Measurements from ENCODE around the gene MCTS1. TPM values are rescaled to one million over a fixed set of nuclear protein-coding genes. Genes with fewer than 3 reads are reported as not detected.

The MCTS1 gene
- total RNA-seq = 10 to 100 TPM in 2 of 4 donors, 1 to 10 TPM in 1, under 1 TPM in 1; 0.80 to 21.8 (median 10.4) TPM

- no peak for TF ChIP-seq CTCF (IDR thresholded peaks at IDR 0.05)
- peak; percentile 59 to 77 (median 68) for TF ChIP-seq POLR2AphosphoS5 (IDR thresholded peaks at IDR 0.05)
- TF ChIP-seq EP300 (IDR thresholded peaks at IDR 0.05; ENCODE audit: low read depth) = peak; percentile 37
- peak; percentile 58 for TF ChIP-seq POLR2A (IDR thresholded peaks at IDR 0.05)
- H3K27ac ChIP-seq = peak within 1 kb of the TSS; percentile 80 to 95 (median 94)
- DNase-seq = peak; percentile 89
- in situ Hi-C loops (cut with MboI; ENCODE audit: low pct_ligation_motif_present in 1 of 4, low pct_unique_long_range_greater_than_20kb in 1 of 4, low sequenced_read_pairs in 3 of 4) = no loop called here
- peak within 1 kb of the TSS; percentile 42 to 67 (median 56) for H3K4me3 ChIP-seq
- intact Hi-C loops (cut with DNase I; ENCODE audit: low total_unique reads) = no loop called here
- H3K36me3 ChIP-seq = no peaks in the 10 kb centered on the region
- 0 to 52% methylated on average over 8 to 31 of the region's 31 CpGs for WGBS, 2 donors (ENCODE audit: low coverage in 1 of 2)
- H3K9me3 ChIP-seq = no peaks in the 10 kb centered on the region
- H3K4me1 ChIP-seq = peaks cover 0 to 9% (median 3%) of the 10 kb centered on the region in 4 donors
- no peaks in the 10 kb centered on the region for H3K27me3 ChIP-seq
Measured at GRCh38 chrX:120603707-120604360, at the start of gene MCTS1. Gene MCTS1 (plus strand): TSS chrX:120604101. CDS start chrX:120604237, 136 bp downstream.

GRCh38 chrX:120556251-120556650 is 47.6 kb upstream of the MCTS1 start:
- Histone ChIP-seq H3K4me1 (peaks cover 0 to 10% (median 0%) of the 10 kb centered on the region in 4 donors), H3K4me3 (no peak overlapping the region), H3K27me3 (no peaks in the 10 kb centered on the region), H3K36me3 (no peaks in the 10 kb centered on the region), H3K27ac (no peak overlapping the region), H3K9me3 (no peaks in the 10 kb centered on the region)
- 79 to 90% methylated on average over 2 to 5 of the region's 5 CpGs for WGBS, 2 donors (ENCODE audit: low coverage in 1 of 2)
- TF ChIP-seq POLR2A (IDR thresholded peaks at IDR 0.05) = no peak
- no peak for TF ChIP-seq EP300 (IDR thresholded peaks at IDR 0.05; ENCODE audit: low read depth)
- TF ChIP-seq CTCF (IDR thresholded peaks at IDR 0.05) = no peak
- no peak for TF ChIP-seq POLR2AphosphoS5 (IDR thresholded peaks at IDR 0.05)
- no peak for DNase-seq
- intact Hi-C loops (cut with DNase I; ENCODE audit: low total_unique reads) (no loop called here), in situ Hi-C loops (cut with MboI; ENCODE audit: low pct_ligation_motif_present in 1 of 4, low pct_unique_long_range_greater_than_20kb in 1 of 4, low sequenced_read_pairs in 3 of 4) (no loop called here)

GRCh38 chrX:120559804-120560203 is 44.1 kb upstream of the MCTS1 start:
- no peak for DNase-seq
- Histone ChIP-seq H3K4me3 (peak overlapping the region; percentile 49 to 74 (median 60)), H3K36me3 (no peaks in the 10 kb centered on the region), H3K4me1 (peaks cover 0 to 26% (median 0%) of the 10 kb centered on the region in 4 donors), H3K27me3 (no peaks in the 10 kb centered on the region), H3K9me3 (no peaks in the 10 kb centered on the region), H3K27ac (peak overlapping the region; percentile 93 to 99 (median 98))
- intact Hi-C loops (cut with DNase I; ENCODE audit: low total_unique reads) = no loop called here
- no peak for TF ChIP-seq POLR2A (IDR thresholded peaks at IDR 0.05)
- no peak for TF ChIP-seq CTCF (IDR thresholded peaks at IDR 0.05)
- TF ChIP-seq POLR2AphosphoS5 (IDR thresholded peaks at IDR 0.05) = no peak
- no peak for TF ChIP-seq EP300 (IDR thresholded peaks at IDR 0.05; ENCODE audit: low read depth)
- WGBS, 2 donors (ENCODE audit: low coverage in 1 of 2) = 0 to 38% methylated on average over 2 to 7 of the region's 7 CpGs
- in situ Hi-C loops (cut with MboI; ENCODE audit: low pct_ligation_motif_present in 1 of 4, low pct_unique_long_range_greater_than_20kb in 1 of 4, low sequenced_read_pairs in 3 of 4) = no loop called here

- H3K4me1 ChIP-seq = peaks cover 0 to 26% (median 0%) of the 10 kb centered on the region in 4 donors
- H3K27ac ChIP-seq = peak overlapping the region; percentile 93 to 99 (median 98)
- in situ Hi-C loops (cut with MboI; ENCODE audit: low pct_ligation_motif_present in 1 of 4, low pct_unique_long_range_greater_than_20kb in 1 of 4, low sequenced_read_pairs in 3 of 4) = no loop called here
- no peaks in the 10 kb centered on the region for H3K36me3 ChIP-seq
- intact Hi-C loops (cut with DNase I; ENCODE audit: low total_unique reads) = no loop called here
- TF ChIP-seq CTCF (IDR thresholded peaks at IDR 0.05) (no peak), POLR2AphosphoS5 (IDR thresholded peaks at IDR 0.05) (peak in 1 of 3 donors; percentile 29)
- DNase-seq = peak; percentile 43
- peak overlapping the region; percentile 49 to 74 (median 60) for H3K4me3 ChIP-seq
- no peaks in the 10 kb centered on the region for H3K27me3 ChIP-seq
- no peaks in the 10 kb centered on the region for H3K9me3 ChIP-seq
- WGBS, 2 donors (ENCODE audit: low coverage in 1 of 2) = 35% methylated on average over 10 of the region's 10 CpGs; no CpG with 5 or more reads in 1 of the 2 donors
Measured at GRCh38 chrX:120560405-120560841, 43.5 kb upstream of the MCTS1 start.
